Astrocyte of the hippocampus (primary cell): ENCODE results near the gene NOSIP.
"Not testable (repeated sequence)": the region's sequence is repeated elsewhere in the genome, so short reads cannot be mapped to it uniquely, and the experiment has no call there.

Experiments used
- DNase-seq: peaks from one replicate; pipeline ENCODE4 v3.0.0; 2011; ENCODE audit warnings: low read depth, low spot score

Gene NOSIP, protein sequence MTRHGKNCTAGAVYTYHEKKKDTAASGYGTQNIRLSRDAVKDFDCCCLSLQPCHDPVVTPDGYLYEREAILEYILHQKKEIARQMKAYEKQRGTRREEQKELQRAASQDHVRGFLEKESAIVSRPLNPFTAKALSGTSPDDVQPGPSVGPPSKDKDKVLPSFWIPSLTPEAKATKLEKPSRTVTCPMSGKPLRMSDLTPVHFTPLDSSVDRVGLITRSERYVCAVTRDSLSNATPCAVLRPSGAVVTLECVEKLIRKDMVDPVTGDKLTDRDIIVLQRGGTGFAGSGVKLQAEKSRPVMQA

DNA sequence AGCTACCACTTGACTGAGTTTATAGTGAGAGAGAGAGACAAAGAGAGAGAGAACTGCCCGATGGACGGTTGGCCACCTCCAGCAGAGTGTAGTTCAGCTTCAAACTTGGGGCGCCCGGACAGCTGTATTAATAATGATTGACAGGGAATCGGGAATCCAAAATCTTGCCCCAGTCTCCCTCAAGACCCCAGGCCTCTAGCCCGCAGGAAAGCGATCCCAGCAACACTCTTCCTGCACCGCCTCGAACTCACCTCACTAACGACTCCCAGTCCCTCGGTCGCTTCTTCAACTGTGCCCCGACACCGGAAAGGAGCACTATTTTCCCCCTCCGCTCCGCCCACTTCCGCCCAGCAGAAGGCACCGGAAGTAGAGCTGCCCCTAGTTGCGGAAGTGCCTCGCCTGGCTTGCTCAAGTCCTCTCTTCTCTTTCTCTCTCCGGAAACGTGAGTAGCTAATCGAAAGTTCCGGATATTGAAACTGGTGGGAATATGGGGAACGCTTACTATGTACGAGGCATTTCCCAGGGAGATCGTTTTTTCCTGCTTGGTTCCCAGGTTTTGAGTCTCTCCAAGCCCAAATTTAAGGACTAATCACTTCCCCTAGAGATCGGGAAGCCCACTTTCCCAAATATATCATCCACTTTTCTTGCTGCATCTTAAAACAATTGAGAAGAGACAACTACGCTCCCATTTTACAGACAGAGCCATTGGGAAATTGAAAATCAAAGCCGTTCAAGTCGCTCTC, at the start of gene NOSIP:
Gene NOSIP, minus strand, starts transcription at position 293 of the 743 bp plus-strand sequence. CDS start 19,865 bp downstream, outside the sequence.
- peak; percentile 98 for DNase-seq

DNA sequence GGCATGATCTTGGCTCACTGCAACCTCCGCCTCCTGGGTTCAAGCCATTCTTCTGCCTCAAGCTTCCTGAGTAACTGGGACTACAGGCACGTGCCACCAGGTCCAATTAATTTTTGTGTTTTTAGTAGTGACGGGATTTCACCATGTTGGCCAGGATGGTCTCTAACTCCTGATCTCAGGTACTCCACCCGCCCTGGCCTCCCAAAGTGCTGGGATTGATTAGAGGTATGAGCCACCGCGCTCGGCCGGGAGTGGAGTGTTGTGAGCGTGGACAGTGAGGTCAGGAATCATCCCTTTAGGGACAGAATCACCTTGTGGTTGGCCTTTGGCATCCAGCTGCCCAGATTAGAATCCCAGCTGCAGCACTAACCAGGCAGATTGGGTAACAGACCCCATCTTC, 49.3 kb upstream of the NOSIP start:
- DNase-seq, result no peak

DNA sequence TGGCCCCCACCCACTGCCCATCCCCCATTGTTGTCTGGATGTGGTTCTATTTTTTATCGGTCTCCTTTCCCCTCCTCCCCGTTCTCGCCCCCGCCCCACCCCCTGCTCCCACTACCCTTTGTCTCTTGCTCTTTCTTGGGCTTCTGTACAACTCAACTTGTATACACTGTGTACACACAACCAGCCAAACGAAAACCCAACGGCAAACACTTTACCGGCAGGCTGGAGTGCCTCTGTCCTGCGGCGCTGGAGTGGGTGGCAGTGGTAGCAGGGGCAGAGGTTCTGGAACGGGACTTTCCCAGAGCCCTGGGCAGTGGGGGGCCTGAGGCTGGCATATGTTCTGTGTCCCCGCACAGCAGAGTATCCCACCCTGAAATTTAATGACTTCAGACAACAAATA, 45.9 kb upstream of the NOSIP start:
- no peak for DNase-seq

DNA sequence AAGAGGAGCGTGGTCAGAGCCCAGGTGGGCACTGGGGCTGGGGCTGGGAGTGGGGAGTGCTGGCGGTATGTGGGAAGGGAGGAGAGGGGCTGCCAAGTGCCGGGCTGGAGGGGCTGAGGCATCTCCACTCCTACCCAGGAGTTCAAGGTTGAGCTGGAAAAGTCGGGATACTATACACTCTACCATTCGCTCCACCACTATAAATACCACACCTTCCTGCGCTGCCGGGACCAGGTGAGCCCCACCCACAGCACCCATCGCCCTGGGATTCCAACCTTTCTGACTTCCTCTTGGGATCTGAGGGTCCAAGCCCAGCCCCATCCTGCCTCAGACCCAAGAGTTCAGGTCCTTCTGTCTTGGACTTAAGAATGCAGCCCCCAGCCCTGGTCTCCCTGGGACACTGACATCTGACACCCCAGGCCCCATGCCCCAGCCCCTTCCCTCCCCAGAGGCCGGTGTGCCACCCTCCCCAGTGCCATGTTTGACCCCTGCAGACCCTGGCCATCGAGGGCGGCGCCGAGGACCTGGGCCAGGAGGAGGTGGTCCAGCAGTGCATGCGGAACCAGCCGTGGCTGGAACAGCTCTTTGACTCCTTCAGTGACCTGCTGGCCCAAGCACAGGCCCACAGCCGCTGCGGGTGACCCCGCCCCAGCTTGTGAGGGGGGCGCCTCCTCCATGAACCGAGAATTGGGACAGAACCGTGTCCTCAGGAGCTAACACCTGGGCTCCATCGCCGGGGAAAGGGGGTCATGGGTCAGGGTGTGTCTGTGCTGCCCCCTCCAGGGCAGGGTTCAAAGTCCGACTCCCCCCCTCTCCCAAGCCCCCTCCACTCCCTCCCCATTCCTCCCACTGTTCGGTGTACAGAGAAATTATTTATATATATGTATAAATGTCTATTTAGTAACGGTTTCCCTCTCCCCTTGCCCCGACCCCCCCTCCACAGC, 44.9 kb upstream of the NOSIP start:
- no peak for DNase-seq

DNA sequence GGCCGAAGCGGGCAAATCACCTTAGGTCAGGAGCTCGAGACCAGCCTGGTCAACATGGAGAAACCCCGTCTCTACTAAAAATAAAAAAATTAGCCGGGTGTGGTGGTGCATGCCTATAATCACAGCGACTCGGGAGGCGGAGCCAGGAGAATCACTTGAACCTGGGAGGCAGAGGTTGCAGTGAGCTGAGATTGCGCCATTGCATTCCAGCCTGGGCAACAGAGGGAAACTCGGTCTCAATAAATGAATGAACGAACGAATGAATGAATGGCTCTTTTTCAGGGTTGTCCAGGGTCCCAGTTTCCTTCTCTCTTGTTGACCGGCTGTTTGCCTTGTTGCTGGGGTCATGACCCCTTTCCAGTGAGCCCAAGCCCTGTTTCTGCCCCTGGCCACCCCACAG, 37.5 kb upstream of the NOSIP start:
- DNase-seq, result not testable (repeated sequence)

DNA sequence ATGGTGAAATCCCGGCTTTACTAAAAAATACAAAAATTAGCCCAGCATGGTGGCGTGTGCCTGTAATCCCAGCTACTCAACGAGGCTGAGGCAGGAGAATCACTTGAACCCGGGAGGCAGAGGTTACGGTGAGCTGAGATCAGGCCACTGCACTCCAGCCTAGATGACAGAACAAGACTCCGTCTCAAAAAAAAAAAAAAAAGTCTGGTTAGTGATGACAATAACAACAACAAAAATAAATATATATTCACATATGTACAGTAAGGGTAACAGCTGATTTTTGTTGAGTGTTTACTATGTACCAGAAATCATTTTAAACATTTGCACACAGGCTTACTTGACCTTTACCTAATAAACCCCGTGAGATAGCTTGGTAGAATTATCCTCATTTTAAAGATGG, 36.6 kb upstream of the NOSIP start:
- no peak for DNase-seq

DNA sequence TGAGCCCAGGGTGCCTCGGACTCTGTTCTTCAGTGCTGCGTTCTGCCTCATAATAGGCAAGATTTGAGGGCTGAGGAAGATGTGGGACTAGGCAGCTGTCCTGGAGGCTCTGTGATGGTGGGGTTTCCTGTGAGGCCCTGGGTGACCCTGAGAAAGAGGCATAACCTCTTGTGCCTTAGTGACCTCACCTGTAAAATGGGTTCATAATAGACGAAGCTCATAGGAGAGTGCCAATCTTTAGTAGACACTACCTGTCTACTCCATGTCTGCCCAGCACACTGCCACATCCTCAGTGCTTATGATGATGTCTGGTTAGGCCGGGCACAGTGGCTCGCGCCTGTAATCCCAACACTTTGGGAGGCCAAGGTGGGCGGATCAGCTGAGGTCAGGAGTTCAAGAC, 36.2 kb upstream of the NOSIP start:
- DNase-seq, result no peak

DNA sequence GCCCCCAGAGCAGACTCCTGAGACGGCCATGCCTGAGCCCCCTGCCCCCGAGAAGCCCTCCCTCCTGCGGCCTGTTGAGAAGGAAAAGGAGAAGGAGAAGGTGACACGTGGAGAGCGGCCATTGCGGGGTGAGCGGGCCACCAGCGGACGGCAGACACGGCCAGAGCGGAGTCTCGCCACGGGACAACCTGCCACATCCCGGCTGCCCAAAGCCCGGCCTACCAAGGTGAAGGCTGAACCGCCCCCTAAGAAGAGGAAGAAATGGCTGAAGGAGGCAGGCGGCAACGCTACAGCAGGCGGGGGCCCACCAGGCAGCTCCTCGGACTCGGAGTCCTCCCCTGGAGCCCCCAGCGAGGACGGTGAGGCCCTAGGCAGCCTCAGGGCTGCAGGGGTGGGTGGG, 35.5 kb upstream of the NOSIP start:
- no peak for DNase-seq

DNA sequence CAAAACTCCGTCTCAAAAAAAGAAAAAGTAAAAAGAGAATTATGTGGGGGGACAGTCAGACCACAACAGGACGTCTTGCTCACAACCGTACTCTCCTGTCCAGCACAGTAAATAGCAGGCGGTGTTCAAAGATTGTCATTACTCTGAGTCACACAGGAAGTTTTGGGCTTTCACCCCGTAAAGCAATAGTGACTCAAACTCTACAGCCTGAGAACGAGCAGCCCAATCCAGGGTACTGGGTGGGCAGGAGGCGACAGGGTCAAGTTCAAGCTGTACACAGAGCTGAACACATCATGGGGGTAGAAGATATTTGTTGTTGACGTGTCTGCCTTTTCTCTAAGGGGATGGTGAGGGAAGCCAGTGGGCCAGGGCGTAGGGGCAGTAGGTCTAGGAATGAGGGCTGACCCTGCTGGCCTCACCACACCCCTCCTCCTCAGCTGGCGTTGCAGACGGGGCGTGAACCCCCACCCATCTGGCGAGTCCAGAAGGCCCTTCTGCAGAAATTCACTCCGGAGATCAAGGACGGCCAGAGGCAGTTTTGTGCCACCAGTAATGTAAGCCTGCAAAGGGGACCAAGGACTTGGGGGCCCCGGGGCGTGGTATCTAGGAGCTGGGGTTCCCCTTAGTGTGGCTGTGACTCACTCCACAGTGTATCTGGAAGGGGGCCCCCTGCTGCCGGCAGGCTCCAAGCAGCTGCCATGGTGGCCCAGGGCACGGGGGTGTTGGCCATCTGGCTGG, 33.9 kb upstream of the NOSIP start:
- peak; percentile 71 for DNase-seq

DNA sequence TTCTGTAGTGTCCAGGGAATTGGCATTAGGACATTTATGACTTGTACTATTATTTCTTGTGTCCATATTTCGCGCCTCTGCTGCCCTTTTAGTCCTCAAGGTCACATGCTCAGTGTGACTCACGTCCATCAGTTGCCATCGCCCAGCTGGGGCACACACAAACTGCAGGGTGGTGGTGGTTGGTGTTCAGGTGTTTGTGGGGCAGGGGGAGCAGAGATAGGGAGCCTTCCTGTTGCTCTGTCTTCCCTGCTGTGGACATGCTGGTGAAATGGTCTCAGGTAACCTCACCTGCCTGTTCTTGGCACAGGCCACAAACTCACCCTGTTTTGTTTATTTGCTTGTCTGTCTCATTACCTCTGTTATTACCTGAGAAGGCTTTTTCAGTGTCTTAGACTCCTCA, 33.0 kb upstream of the NOSIP start:
- peak; percentile 24 for DNase-seq

DNA sequence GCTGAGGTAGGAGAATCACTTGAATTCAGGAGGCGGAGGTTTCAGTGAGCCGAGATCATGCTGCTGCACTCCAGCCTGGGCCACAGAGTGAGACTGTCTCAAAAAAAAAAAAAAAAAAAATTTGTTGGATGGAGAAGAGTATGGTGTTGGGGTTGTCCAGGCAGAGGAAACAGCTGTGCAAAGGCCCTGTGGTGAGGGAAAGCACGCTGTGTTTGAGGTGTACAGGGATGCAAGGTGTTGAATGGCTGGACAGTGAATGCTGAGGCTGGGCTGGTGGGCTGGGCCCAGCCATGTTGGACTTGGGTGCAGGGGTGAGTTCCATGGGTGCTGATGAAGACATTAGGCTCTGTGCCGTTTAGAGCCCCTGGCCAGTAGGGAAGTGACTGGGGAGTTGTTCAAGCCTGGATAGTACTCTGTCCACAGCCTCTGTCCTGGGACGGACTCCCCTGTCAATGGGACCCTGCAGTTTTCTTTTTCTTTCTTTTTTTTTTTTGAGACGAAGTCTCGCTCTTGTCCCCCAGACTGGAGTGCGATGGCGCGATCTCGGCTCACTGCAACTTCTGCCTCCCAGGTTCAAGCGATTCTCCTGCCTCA, 29.2 kb upstream of the NOSIP start:
- DNase-seq, result no peak

DNA sequence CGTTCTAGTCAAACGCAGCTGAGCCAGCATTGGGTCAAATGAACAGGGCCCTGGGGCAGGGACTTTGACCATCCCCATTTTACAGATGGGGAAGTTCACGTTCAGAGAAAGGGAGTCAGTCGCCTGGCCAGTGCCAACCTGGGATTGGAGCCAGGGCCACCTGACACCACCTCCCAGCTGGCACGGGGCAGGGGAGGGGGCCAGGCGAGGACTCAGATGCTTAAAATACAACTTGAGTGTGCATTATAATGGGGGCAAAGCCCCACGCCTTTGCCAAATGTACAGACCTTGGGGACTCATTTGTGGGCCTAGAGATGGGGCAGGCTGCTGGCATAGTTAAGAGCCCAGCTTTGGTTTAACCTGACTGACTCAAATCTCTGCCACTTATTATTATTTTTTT, 25.2 kb upstream of the NOSIP start:
- DNase-seq, result no peak

DNA sequence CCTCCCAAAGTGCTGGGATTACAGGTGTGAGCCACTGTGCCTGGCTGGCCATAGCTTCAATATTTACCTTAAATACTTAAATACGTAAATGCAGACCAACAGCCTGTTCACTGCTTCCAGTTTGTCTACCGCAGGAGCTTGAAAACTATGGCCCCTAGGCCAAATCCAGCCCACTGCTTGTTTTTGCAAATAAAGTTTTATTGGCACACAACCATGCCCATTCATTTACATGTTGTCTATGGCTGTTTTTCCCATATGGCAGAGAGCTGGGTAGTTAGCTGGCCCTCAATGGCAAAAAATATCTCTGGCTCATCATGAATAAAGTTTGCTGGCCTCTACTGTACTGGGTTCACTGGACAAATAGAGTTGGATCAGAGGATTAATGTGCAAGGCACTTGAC, 22.4 kb upstream of the NOSIP start:
- no peak for DNase-seq

DNA sequence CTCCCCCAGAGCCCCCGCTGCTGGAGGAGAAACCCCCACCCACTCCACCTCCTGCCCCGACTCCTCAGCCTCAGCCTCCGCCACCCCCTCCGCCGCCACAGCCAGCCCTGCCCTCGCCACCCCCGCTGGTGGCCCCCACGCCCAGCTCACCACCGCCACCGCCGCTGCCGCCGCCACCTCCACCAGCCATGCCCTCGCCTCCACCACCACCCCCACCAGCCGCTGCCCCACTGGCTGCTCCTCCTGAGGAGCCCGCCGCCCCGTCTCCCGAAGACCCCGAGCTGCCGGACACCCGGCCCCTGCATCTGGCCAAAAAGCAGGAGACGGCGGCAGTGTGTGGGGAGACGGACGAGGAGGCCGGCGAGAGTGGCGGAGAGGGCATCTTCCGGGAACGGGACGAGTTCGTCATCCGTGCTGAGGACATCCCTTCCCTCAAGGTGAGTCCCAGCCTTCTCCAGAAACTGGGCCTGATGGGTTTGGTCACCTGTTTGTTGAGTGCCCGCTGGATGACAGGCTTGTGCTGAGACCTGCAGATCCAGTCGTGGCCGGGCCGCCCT, 21.2 kb upstream of the NOSIP start:
- DNase-seq, result no peak

DNA sequence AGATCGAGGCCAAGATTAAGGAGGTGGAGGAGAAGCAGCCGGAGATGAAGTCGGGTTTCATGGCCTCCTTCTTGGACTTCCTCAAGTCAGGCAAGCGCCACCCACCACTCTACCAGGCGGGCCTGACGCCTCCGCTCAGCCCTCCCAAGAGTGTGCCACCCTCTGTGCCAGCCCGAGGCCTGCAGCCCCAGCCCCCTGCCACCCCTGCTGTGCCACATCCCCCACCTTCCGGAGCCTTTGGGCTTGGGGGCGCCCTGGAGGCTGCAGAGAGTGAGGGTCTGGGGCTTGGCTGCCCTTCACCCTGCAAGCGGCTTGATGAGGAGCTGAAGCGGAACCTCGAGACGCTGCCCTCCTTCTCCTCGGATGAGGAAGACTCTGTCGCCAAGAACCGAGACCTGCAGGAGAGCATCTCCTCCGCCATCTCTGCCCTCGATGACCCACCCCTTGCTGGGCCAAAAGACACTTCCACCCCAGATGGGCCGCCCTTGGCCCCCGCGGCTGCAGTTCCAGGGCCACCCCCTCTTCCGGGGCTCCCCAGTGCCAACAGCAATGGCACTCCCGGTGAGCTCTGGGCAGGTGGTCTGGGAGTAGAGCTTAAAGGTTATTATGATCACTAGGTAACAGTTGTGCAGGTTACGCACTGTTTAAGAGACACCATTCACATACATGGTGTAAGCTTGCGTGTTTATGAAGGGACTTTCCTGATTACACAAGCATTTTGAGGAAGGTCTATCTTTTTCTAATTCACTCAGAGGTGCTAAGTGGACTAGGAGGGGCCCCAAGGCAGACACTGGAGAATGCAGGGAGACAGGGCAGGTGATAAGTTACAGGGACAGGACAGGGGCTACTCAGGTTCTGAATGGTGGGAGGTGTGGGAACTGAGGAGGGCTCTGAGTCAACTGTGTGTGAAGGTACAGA, 19.3 kb upstream of the NOSIP start:
- no peak for DNase-seq

DNA sequence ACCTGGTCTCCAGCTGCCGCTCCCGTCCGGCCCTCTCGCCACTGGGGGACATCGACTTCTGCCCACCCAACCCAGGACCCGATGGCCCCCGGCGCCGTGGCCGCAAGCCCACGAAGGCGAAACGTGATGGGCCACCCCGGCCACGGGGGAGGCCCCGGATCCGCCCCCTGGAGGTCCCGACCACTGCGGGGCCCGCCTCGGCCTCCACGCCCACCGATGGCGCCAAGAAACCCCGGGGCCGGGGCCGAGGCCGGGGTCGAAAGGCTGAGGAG, 17.3 kb upstream of the NOSIP start:
- no peak for DNase-seq

DNA sequence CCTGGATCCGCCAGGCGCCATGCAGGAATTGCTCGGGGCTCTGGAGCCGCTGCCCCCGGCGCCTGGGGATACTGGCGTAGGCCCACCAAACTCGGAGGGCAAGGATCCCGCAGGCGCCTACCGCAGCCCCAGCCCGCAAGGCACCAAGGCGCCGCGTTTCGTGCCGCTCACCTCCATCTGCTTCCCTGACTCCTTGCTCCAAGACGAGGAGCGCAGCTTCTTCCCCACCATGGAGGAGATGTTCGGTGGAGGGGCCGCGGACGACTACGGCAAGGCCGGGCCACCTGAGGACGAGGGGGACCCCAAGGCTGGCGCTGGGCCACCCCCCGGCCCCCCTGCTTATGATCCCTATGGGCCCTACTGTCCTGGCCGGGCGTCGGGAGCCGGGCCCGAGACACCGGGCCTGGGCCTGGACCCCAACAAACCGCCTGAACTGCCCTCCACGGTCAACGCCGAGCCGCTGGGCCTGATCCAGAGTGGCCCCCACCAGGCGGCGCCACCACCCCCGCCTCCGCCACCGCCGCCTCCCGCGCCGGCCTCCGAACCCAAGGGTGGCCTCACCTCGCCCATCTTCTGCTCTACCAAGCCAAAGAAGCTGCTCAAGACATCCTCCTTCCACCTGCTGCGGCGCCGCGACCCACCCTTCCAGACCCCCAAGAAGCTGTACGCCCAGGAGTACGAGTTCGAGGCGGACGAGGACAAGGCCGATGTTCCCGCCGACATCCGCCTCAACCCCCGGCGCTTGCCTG, 16.8 kb upstream of the NOSIP start:
- DNase-seq, result no peak

DNA sequence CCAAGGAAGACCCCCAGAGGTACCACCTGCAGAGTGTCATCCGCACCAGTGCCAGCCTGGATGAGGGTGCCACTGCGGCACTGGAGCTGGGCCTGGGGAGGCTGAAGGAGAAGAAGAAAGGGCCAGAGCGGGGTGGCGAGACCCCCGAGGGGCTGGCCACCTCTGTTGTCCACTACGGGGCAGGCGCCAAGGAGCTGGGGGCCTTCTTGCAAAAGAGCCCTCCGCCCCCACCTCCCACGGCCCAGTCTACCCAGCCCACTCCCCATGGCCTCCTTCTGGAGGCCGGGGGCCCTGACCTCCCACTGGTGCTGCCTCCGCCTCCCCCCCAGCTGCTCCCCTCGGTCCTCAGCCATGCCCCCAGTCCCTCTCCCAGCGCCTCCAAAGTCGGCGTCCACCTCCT, 16.1 kb upstream of the NOSIP start:
- no peak for DNase-seq

DNA sequence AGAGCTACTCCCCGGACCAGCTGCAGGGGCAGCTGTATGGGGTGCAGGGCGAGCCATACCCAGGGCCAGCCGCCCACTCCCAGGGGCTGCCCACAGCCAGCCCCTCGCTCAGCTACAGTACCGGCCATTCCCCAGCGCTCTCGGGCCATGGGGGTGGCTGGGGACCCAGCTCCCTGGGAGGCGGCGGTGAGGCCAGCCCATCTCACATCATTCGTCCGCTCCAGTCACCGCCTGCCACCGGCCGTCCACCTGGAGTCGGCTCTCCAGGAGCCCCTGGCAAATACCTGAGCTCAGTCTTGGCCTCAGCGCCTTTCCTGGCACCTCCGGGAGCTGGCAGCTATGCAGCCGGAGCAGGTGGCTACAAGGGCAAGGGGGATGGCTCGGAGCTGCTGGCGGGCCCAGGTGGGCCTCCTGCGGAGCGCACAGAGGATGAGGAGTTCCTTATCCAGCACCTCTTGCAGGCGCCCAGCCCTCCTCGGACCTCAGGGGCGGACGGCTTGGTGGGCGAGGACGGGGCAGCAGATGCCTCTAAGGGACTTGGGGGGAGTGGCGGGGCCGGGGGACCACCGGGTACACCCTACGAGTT, 15.6 kb upstream of the NOSIP start:
- no peak for DNase-seq
